HG02759 (cell line): ENCODE measurements around the gene SGK2.

Experiments used
- ATAC-seq: cut with Tn5 transposase; IDR thresholded peaks from one replicate; pipeline ENCODE4 v1.9.1; 2021; ENCODE audit warnings: mild to moderate bottlenecking, moderate library complexity; ENCODE audit not compliant: unreplicated experiment

SGK2 gene

DNA sequence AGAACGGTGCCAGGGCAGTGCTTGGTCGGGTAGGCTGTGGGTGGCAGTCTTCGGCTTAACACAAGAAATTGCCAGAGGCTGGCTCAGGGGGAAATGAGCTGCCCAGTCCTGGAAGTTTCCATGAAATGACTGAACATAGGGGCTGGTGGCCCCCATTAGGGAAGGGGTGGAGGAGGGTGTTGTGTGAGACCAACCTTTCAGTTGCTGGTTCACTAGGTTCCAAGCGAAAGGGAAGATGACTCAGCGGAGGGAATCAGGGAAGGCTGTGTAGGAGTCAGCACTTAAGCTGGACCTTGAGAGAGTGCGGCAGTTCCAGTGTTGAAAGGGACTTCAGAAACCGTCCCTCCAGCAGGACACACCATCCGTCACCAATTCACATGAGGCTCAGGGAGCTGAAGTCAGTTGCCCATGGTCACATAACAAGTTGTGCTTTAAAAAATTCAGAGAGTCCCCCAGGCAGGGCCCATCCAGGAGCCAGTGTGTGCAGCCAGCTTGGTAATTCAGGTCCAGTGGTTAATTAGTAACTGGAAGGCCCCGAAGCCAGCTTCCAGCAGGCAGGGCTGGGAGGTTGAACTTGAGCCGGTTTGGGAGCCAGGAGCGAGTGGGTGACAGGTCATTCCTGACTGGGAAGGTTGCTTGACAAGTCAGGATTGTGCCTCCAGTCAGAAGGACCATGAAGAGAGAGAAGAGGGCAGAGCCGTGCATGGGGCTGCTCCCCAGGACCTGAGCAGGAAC is at the start of gene SGK2:
SGK2 (plus strand) TSS at position 616 of the 735 bp plus-strand sequence. CDS start 7,469 bp downstream, outside the sequence.
- no peak for ATAC-seq

DNA sequence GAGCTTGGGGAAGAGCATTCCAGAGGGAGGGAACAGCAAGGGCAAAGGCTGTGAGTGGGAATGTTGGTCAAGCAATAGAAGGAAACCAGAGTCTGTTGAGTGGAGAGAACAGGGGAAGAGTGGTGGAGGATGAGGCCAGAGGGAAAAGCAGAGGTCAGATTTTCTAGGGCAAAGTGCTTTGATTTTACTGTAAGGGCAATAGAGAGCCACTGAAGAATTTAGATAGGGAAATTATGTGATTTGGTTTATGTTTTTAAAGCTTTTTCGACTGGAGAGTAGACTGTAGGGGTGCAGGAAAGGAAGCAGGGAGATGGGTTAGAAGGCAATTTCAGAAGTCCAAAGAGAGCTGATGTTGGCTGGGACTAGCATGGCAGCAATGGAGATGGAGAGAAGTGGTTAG is 46.9 kb upstream of the SGK2 start:
- no peak for ATAC-seq

DNA sequence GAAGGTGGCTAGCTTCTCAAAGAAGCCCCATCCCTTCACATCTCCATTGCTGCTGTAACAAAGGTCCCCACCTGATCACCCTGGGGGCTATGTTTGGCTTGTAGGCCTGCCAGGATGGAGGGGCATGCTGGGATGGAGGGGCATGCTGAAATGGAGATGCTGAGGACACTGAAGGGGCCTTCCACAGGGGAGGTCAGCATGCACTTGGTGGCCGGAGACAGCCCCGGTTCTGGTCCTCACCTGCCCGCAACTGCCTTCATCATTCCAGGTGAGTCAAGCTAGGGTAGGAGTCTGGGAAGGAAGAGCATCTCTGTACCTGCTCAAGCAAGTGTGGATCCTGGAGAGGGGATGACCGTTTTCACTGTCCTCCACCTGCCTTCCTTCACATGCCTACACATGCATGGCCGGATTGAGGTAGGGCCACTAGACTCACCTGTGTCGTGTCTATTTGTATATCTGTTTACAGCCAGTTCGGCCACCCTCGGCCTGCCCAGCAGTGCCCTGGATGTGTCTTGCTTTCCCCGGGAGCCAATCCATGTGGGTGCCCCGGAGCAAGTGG is 45.4 kb upstream of the SGK2 start:
- ATAC-seq = no peak

DNA sequence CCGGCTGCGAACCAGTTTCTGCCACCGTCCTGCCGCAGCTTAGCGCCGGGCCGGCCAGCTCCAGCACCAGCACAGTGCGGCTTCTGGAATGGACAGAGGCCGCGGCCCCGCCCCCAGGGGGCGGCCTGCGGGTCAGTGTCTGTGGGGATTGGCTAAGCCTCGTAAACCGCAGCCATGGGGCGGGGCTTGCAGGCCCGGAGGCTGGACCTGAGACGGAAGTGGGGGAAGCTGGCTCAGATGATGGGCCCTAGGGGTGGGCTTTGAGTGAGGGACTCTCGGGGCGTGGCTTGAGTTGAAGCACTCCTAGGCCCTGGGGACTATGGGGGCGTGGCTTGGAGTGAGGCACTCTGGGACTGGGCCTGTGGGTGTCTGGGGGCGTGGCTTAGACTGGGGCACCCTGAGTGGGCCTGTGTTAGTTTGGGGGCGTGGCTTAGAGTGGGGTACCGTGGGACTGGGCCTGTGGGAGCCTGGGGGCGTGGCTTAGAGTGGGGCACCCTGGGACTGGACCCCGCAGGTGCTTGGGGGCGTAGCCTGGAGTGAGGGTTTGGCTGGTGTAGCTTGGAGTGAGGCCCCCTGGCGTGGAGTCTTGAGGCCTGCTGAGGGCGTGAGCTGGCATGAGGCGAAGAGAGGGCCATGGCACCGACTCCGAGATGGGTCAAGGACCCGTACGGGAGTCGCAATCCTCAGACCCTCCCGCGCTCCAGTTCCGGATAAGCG is 44.7 kb upstream of the SGK2 start:
- ATAC-seq = peak; percentile 85

DNA sequence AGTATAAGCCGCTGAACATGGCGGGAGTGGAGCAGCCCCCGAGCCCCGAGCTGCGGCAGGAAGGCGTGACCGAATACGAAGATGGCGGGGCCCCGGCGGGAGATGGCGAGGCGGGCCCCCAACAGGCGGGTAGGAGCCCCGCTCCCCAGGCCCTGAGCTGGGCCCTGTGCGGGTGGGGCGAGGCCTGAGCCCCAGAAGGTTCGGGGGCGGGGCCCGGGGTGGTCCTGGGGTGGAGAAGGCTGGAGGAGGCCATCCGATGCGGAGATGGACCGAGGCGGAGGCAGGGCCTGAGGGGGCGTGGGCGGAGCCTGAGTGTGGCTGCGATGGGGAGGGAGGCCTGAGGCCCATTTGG is 44.2 kb upstream of the SGK2 start:
- peak; percentile 9 for ATAC-seq

DNA sequence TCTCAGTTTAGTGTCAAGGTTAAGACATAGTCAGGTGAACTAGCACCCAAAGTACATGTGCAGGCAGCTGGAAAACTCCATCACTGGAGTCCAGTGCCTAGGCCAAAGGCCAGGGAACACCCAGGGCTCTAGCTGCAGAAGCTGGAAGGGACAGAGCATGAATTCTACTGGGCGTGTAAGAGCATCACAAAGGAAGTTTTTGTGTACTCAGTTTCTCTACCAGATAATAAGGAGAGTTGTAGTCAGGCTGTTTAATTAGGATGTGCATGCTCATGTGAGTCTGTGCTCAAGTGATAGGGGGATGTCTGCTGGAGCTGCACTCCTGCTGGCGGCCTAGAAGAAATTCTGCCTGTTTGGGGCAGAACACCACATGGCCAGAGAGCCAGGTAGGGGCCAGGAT is 43.2 kb upstream of the SGK2 start:
- ATAC-seq = no peak

DNA sequence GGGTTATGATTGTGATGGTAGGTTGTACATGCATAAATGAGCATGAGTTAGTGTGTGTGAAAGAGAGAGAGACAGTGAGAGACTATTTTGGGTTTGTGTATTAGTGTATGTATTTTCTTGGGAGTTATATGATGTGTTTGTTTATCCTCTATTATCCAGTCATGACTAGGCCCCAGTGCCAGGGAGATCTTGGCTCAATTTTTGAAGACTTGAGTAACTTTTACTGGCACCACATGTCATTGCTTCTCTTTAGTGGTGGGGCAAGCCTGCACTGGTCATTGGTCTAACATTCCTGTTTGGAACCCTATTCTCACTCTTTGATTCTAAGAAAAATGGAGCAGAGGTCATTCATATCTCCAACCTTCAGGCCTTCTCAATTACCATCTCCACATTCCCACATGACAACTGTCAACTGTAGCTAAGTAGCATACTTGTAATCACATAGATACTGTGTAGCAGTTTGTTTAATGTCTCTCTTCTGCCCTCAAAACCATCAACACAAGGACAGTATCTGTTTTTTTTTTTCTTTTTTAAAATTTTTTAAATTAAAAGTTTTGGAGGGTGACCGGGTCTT is 42.5 kb upstream of the SGK2 start:
- ATAC-seq = no peak

DNA sequence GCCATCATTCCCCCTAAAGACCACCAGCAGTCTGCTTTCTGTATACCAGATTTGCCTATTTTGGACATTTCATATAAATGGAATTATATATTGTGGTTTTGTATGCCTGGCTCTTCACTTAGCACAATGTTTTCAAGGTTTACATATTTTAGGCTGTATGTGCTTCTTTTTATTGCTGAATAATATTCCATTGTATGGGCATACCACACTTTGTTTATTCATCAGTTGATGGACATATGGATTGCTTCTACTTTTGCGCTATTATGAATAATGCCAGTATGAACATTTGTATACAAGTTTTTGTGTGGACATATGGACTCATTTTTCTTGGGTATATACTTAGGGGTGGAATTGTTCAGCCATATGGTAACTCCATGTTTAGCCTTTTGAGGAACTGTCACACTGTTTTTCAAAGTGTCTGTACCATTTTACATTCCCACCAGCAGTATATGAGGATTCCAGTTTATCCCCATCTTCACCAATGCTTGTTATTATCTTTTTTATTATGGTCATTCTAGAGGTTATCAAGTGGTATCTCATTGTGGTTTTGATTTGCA is 38.7 kb upstream of the SGK2 start:
- ATAC-seq = no peak

DNA sequence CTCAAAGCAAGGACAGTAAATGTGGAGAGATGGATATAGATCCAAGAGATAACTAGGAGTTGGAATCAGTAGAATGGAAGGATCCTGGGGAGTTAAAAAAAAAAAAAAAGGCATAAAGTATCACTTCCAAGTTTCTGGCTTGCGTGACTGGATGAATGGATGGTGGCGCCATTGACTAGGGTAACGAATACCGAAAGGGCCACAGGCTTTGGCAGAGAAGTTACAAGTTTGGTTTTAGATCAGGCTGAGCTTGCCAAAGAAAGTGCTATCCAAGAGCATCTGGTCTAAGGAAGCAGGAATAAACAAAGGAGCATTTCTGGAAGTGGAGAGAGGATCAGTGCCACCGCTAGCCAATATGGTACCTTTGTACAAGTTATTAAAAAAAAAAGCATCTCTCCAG is 33.8 kb upstream of the SGK2 start:
- no peak for ATAC-seq

DNA sequence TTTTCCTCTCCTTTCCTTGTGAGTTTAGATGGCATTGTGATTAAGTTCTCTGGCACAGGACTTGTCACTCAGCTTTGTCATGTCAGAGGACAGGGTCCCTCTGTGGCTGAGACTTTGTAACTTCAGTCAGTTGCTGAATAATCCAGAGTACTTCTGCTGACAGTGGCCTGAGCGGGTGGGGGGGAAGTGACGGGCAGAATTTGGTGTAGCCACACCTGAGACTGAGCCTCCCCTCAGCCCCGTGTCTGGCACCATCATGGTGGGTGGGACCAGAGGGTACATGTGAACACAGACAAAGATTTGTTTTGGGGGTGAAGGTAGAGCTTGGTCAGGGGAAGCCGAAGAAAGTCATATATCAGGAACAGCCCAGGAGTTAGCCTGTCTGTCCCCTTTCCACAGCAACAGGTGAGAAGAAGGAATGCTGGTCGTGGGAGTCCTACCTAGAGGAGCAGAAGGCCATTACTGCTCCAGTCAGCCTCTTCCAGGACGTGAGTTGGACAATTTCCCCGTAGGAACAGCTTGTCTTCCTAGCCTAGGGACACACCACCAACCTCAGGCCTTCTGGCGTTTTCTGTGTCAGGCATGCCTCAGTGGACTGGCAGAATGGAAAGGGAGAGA is 30.5 kb upstream of the SGK2 start:
- ATAC-seq = no peak

DNA sequence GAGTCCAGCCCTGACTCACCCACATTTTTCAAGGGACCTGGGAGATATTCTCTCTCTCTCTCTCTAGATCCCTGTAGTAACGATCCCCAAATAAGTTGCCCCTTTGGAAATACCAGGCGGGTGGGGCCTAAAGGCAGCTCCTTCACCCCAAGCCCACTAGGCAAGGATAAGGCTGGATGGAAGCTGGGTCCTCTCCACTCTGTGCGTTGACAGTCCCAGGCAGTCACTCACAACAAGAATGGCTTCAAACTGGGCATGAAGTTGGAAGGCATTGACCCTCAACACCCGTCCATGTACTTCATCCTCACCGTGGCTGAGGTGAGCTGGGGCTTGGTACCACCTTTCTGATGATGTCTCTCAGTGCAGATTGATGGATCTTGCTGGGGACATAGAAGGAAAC is 29.8 kb upstream of the SGK2 start:
- no peak for ATAC-seq

DNA sequence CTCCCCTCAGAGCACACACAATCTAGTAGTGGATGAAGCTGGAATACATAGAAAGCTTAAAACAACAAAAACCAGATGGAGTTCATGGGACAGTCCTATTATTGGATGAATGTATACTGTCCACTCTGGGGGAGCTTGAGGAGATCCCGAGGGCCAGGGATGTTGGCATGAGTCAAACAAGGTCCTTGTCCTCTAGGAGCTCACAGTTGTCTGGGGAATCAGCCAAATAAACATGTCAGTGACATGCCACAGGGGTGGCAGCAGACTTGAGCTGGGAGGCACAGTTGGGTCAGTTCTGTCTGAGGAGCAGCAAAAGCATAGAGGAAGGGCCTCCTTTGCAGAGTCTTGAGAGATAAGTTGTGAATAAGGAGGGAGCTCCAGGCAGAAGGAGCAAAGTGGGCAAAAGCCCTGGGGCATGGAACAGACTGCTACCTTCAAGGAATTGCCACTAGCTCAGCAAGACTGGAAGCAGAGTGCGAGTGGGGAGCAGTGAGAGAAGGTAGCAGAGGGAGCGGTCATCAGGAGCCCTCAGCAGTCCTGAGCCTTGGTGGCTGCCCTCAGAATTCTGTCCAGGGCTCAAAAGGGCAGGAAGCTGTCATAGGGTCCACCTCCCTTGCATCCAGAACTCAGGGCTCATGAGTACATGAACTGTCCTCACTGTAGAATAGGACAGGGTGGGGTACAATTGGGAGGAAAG is 29.2 kb upstream of the SGK2 start:
- no peak for ATAC-seq

DNA sequence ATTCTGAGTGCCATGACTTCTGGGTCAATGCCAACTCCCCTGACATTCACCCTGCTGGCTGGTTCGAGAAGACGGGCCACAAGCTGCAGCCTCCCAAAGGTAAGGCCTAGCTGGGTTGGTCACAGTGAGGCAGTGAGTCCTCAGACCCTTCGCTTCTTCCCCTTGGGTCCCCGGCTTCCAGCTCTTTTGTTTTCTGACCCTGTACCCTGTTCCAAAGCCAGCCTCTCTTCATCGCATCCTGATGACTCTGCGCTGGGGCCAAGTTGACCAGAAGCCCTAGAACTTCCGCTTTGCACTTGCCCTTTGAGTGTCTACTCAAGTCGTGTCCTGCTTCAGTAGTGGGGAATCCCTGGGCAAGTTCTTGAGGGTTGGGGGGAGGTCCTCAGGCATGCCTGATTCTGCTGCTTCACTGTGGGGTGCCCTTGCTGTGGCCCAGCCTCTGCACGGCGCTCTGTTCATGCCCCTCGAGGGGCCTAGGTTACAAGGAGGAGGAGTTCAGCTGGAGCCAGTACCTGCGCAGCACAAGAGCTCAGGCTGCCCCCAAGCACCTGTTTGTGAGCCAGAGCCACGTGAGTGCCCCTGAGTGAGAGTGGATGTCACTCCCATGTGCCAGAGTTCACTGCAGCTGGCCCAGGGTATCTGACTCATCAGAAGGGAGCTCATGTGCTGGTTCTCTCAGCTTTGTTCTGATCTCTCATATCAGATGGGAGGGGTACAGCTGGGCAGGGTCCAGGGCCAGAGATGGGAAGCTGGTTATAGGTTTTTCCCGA is 28.3 kb upstream of the SGK2 start:
- ATAC-seq = no peak

DNA sequence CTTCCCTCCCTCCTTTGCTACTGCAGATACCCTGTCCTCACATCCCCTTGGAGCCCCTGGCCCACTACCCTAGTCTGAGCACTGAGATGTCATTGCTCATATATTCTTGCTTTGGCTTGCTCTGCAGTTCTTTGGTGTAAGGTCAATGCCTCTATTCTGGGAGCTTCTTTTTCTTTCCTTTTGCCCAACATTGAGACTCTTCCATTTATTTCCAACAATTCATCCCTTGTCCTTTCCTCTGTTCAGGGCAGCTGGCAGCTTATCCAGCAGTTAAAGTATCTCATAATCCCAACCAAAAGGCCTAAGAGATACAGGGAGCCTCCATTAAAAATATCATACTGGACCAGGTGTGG is 27.8 kb upstream of the SGK2 start:
- ATAC-seq = no peak

DNA sequence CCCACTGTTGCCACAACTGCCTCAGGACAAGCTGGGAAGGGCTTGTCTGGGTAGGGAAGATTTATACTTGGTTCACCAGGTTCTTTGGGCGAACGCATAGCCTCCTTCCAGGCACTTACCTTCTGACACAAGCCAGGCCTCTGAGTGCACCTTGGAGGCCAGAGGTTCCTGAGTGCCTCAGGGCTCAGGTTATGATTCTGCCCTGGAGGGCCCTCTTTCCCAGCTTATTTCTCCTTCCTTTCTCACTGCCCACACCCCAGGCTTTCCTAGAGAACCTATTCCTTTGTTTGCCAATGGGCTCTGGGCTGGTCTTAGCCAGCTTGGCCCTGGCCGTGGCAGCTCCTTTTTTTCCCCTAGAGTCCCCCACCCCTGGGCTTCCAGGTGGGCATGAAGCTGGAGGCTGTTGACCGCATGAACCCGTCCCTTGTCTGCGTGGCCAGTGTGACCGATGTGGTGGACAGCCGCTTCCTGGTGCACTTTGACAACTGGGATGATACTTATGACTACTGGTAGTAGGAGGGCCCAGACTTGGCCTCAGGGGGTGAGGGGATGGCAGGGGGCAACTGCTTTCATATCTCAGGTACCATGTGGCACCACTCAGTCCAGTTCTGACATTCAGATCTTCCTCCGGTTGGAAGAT is 26.3 kb upstream of the SGK2 start:
- ATAC-seq = no peak

DNA sequence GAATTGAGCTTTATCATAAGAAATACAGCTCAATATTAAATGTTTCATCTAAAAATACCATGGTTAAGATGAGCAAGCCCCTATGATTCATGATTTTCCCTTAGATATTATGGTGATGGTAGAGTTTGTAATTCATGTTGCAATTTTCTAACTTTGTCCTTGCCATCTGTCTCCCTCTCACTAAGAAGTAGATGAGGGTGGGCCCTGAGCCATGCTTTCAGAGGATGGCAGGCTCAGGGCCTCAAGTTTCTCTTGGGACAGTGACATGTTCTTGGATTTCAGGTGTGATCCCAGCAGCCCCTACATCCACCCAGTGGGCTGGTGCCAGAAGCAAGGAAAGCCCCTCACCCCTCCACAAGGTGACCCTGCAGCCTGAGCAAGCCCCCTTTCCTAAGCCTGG is 25.8 kb upstream of the SGK2 start:
- no peak for ATAC-seq

DNA sequence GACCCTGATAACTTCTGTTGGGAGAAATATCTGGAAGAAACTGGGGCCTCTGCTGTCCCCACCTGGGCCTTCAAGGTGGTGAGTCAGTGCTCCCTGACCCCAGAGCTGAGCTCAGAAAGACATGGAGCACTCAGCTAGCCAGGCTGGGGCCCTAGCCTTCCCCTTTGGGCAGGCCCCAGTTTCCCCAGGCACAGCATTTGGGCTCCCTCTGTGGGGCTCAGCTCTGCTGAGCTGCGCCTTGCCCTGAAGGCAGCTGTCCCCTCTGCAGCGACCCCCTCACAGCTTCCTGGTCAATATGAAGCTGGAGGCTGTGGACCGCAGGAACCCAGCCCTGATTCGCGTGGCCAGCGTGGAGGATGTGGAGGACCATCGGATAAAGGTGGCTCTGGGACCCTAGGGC is 24.8 kb upstream of the SGK2 start:
- no peak for ATAC-seq

DNA sequence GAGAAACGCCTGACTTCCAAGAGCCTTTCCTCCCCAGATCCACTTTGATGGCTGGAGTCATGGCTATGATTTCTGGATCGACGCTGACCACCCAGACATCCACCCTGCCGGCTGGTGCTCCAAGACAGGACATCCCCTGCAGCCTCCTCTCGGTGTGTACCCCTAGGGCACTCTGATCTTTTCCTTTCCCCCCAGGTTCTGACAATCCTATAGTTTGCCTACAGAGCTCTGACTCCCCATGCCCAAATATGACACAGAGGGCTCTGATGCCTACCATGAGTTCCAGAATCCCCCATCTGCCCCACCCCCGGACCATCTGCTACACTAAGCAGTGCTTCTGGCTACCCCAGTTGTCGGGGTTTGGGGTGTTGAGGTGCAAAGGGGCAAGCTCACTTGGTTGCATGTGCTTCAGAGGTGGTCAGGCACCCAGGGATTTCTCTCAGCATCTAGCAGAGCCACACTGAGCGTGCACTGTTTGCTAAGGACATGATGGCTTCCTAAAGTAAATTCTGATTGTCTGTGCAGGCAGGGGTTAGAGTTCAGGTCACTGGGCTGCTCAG is 24.0 kb upstream of the SGK2 start:
- no peak for ATAC-seq

DNA sequence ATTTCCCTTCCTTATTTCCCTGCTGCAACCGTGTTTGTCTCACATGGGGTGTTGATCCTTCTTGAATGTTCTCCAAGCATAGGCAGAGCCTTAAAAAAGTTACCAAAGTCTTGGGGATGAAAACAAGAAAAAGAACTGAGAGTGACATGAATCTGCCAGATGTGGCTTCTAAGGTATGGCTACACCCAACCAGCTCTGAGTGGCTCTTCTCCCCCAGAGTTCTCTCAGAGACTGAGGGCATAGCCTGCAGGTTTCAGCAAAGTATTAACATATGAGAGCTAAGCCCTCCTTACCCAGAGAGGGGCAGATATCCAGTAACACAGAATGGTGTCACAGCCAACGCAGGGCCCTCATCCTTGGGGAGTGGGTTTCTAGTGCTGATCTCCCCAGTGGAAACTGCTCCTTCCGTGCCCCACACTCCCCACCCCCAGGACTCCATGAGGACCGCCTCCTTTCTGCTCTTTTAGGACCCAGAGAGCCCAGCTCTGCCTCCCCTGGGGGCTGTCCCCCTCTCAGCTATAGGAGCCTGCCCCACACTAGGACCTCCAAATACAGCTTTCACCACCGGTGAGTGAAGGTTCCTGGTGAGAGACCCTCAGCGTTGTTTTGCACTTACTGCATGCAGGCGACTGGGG is 23.3 kb upstream of the SGK2 start:
- ATAC-seq = no peak
